ENCODE data around the gene SEMA3A.

DNA sequence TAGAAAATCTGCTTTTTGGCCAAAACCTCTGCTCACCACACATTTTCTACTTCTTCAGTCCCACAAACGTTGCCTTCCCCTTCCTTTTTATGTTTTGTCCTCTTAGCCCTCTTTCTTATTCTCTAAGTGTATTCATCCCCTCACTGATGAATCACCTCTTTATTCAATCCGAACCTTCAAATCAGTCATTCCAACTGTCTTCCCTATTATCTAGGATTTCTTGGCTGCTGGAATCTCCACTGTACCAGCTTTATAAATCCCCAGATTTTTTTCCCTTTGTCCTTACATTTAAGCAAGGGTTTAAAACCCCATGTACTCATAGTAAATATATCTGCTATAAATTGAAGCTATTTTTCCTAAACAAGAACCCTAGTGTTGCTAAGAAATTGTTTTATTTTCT is 176.9 kb downstream of the SEMA3A start:
- TF ChIP-seq, protein P1, sequence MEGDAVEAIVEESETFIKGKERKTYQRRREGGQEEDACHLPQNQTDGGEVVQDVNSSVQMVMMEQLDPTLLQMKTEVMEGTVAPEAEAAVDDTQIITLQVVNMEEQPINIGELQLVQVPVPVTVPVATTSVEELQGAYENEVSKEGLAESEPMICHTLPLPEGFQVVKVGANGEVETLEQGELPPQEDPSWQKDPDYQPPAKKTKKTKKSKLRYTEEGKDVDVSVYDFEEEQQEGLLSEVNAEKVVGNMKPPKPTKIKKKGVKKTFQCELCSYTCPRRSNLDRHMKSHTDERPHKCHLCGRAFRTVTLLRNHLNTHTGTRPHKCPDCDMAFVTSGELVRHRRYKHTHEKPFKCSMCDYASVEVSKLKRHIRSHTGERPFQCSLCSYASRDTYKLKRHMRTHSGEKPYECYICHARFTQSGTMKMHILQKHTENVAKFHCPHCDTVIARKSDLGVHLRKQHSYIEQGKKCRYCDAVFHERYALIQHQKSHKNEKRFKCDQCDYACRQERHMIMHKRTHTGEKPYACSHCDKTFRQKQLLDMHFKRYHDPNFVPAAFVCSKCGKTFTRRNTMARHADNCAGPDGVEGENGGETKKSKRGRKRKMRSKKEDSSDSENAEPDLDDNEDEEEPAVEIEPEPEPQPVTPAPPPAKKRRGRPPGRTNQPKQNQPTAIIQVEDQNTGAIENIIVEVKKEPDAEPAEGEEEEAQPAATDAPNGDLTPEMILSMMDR (IDR thresholded peaks at IDR 0.05), result no peak
- TF ChIP-seq EP300 (IDR thresholded peaks at IDR 0.05), result no peak

Data from ovary (tissue), 3 donors.